ENCODE measurements around the gene ARMC3. TPM values are rescaled to one million over a fixed set of nuclear protein-coding genes. Genes with fewer than 3 reads are reported as not detected.

The ARMC3 gene
- total RNA-seq, 2 experiments from 2014 or later = not detected

- ChIA-PET CTCF (ENCODE audit: unreplicated experiment) (no interaction called here), POLR2A (no interaction called here)
- Histone ChIP-seq H3K9me2 (ENCODE audit: insufficient read depth, low read length) (no peaks in the 10 kb centered on the region), H3K79me2 (ENCODE audit: insufficient read depth, low read depth, low read length) (no peaks in the 10 kb centered on the region), H2AFZ (ENCODE audit: low read length) (no peak overlapping the region), H3K4me2 (ENCODE audit: low read length) (no peak overlapping the region), H4K20me1 (ENCODE audit: insufficient read depth, low read length) (no peaks in the 10 kb centered on the region), H3K27ac (ENCODE audit: low read depth, low read length, poor library complexity, severe bottlenecking) (no peak overlapping the region), H3K4me3 (ENCODE audit: low read depth, low read length, poor library complexity, severe bottlenecking) (no peak overlapping the region), H3K4me1 (ENCODE audit: insufficient read depth, low read length, poor library complexity, severe bottlenecking) (no peaks in the 10 kb centered on the region), H3K36me3 (ENCODE audit: insufficient read depth, low read length) (no peaks in the 10 kb centered on the region), H3K9me3 (ENCODE audit: low read length) (no peaks in the 10 kb centered on the region)
- BruUV-seq (replicated peaks) = no TSS peak
- intact Hi-C loops (cut with micrococcal nuclease; ENCODE audit: unreplicated experiment) = no loop called here
- no peak for TF ChIP-seq CTCF (conservative IDR thresholded peaks at IDR 0.05; ENCODE audit: low read length)
- TF ChIP-seq EZH2phosphoT487 (IDR thresholded peaks at IDR 0.05; ENCODE audit: borderline replicate concordance, low read depth, low read length) = no peak
- no peak for DNase-seq (ENCODE audit: low spot score)
Measured at GRCh38 chr10:22984066-22984465, 56.2 kb downstream of the ARMC3 start.

GRCh38 chr10:22986771-22987542 is 59.1 kb downstream of the ARMC3 start:
- no peaks in the 10 kb centered on the region for H3K9me3 ChIP-seq (ENCODE audit: low read length)
- POLR2A ChIA-PET = no interaction called here
- no peak overlapping the region for H3K4me2 ChIP-seq (ENCODE audit: low read length)
- H3K79me2 ChIP-seq (ENCODE audit: insufficient read depth, low read depth, low read length) = no peaks in the 10 kb centered on the region
- no peaks in the 10 kb centered on the region for H3K9me2 ChIP-seq (ENCODE audit: insufficient read depth, low read length)
- peak; percentile 74 for TF ChIP-seq CTCF (conservative IDR thresholded peaks at IDR 0.05; ENCODE audit: low read length)
- TF ChIP-seq EZH2phosphoT487 (IDR thresholded peaks at IDR 0.05; ENCODE audit: borderline replicate concordance, low read depth, low read length) = no peak
- intact Hi-C loops (cut with micrococcal nuclease; ENCODE audit: unreplicated experiment) = loop anchor here (1.0 to 5.0 kb wide), 3 partner anchors 413 to 1490 kb away; no protein-coding TSS in a partner anchor
- H3K4me3 ChIP-seq (ENCODE audit: low read depth, low read length, poor library complexity, severe bottlenecking) = no peak overlapping the region
- no peaks in the 10 kb centered on the region for H3K4me1 ChIP-seq (ENCODE audit: insufficient read depth, low read length, poor library complexity, severe bottlenecking)
- BruUV-seq (replicated peaks) = no TSS peak
- H3K36me3 ChIP-seq (ENCODE audit: insufficient read depth, low read length) = no peaks in the 10 kb centered on the region
- CTCF ChIA-PET (ENCODE audit: unreplicated experiment) = no interaction called here
- H4K20me1 ChIP-seq (ENCODE audit: insufficient read depth, low read length) = no peaks in the 10 kb centered on the region
- no peak overlapping the region for H2AFZ ChIP-seq (ENCODE audit: low read length)
- DNase-seq (ENCODE audit: low spot score) = peak; percentile 54
- H3K27ac ChIP-seq (ENCODE audit: low read depth, low read length, poor library complexity, severe bottlenecking) = no peak overlapping the region

Data from OCI-LY7 (cell line).